NAMALWA (cell line): ENCODE measurements around the gene MPP7.

Source experiments
- DNase-seq: peaks from one replicate; pipeline ENCODE4 v3.0.0-alpha.2; 2015; ENCODE audit warnings: low spot score

The MPP7 gene

GRCh38 chr10:28266449-28267224, 36.2 kb downstream of the MPP7 start:
- DNase-seq: no peak

- DNase-seq: no peak
Observed at GRCh38 chr10:28263136-28263857, 39.6 kb downstream of the MPP7 start.

GRCh38 chr10:28256776-28257175, 46.1 kb downstream of the MPP7 start:
- no peak for DNase-seq

- no peak for DNase-seq
Observed at GRCh38 chr10:28254290-28254985, 48.4 kb downstream of the MPP7 start.

GRCh38 chr10:28253169-28253785, 49.6 kb downstream of the MPP7 start:
- no peak for DNase-seq
